Heart right ventricle (tissue), 16 donors: ENCODE results near the gene KIF16B. TPM values are rescaled to one million over a fixed set of nuclear protein-coding genes. Genes with fewer than 3 reads are reported as not detected.
"Not testable (repeated sequence)": the region's sequence is repeated elsewhere in the genome, so short reads cannot be mapped to it uniquely, and the experiment has no call there.

ENCODE experiments used
- ATAC-seq, 8 donors: fragments of 200-7000 bp; cut with Tn5 transposase; one replicate each; pipeline ENCODE4 v1.9.1; 2020; ENCODE audit warnings: mild to moderate bottlenecking in 8 of 8, moderate library complexity in 8 of 8, moderate number of reproducible peaks in 1 of 8
- DNase-seq, 2 donors: peaks; one replicate each; pipeline ENCODE4 v3.0.0-alpha.2; 2020
- H3K27ac ChIP-seq, 10 donors: fragments of 200-600 bp; sonication (generic) in 2 of 10; one replicate each; pipeline versions ENCODE4 v1.5.0 to v1.8.0; 2020 to 2022; ENCODE audit warnings: mild to moderate bottlenecking in 3 of 10
- H3K27me3 ChIP-seq, 7 donors: fragments of 200-600 bp; one replicate each; pipeline ENCODE4 v1.8.0; 2021 to 2022; ENCODE audit warnings: mild to moderate bottlenecking in 2 of 7
- H3K36me3 ChIP-seq, 9 donors: fragments of 200-600 bp; sonication (generic) in 1 of 9; one replicate each; pipeline versions ENCODE4 v1.5.0 to v1.8.0; 2020 to 2022; ENCODE audit warnings: mild to moderate bottlenecking in 2 of 9
- H3K4me1 ChIP-seq, 9 donors: fragments of 200-600 bp; sonication (generic) in 1 of 9; one replicate each; pipeline versions ENCODE4 v1.5.0 to v1.8.0; 2020 to 2022; ENCODE audit warnings: mild to moderate bottlenecking in 4 of 9
- H3K4me3 ChIP-seq, 10 donors: fragments of 200-600 bp; sonication (generic) in 2 of 10; one replicate each; pipeline versions ENCODE4 v1.5.0 to v1.8.0; 2020 to 2022; ENCODE audit warnings: mild to moderate bottlenecking in 7 of 10, moderate library complexity in 2 of 10
- H3K9me3 ChIP-seq, 11 donors: fragments of 200-600 bp in 10 of 11; sonication (generic) in 2 of 11; one replicate each; pipeline versions ENCODE4 v1.5.0 to v1.8.0; 2013 to 2022; ENCODE audit warnings: mild to moderate bottlenecking in 2 of 11, control low read depth in 1 of 11, moderate library complexity in 1 of 11
- CTCF ChIP-seq, 9 donors: fragments of 200-600 bp; sonication (generic) in 2 of 9; IDR thresholded peaks; one replicate each; pipeline versions ENCODE4 v1.5.0 to v1.8.0; 2021 to 2022; ENCODE audit warnings: antibody characterized with exemption in 9 of 9, mild to moderate bottlenecking in 5 of 9, moderate library complexity in 1 of 9
- WGBS, 2 donors: extraction: QIAGEN DNeasy Blood & Tissue Kit; methylation state at CpG; one replicate each; pipeline ENCODE4 v1.1.7; 2013; ENCODE audit warnings: inconsistent platforms in 1 of 2; 5-methylcytosine and 5-hydroxymethylcytosine counted together
- intact Hi-C, 10 donors: fragments of 100-400 bp; cut with DNase I; formaldehyde crosslinking; loops; one replicate each; pipeline versions ENCODE4 v1.11.1 to v1.14.2; 2022
- polyA plus RNA-seq, 2 donors: library from polyadenylated mRNA; stranded (reverse); fragments of 200-250 nt; gene quantifications; one replicate each; pipeline ENCODE4 v1.2.3, GENCODE V29; 2013
- total RNA-seq, 10 donors: library from RNA; stranded (reverse); fragmentation: NEBNext Ultra II Directional in 3 of 10; extraction: Animal tissue kit (Norgen Biotek cat#: 25700) in 3 of 10; gene quantifications; one replicate each; pipeline versions ENCODE4 v1.2.1 to v1.2.4, GENCODE V29; 2021 to 2023
- donor health status: Arrhythmogenic right ventricular cardiomyopathy.
- donor health status: ischemic (EF 13 %, LVEDD 7.1; RV severe dilation, severe dysfunction).
- donor health status: healthy with polysubstance abuse.
- donor health status: DM: no; HTN: yes; CAD: no.
- donor health status: DM: no; HTN: no; CAD: no.
- donor health status: ischemic (EF 25% LVEDD 6.9; RV normal size, moderate dysfunction).
- donor health status: ischemic (EF 25% LVEDD 5.7; RV mildly dilated, moderate dysfunction).
- donor health status: healthy.
- donor health status: DM: yes; HTN: yes; CAD: no.
- donor health status: Ischemic cardiomyopathy.
- donor health status: ischemic (EF 35%, LVEDD 5.7; RV mildly dilated, moderate dysfunction).
- donor health status: nonischemic (EF 11% LVEDD 7.7; RV severe dilation, severe dysfunction).
- donor health status: DM: yes; HTN: yes; CAD: no.
- donor health status: PGD.
- donor health status: ischemic (EF 29% LVEDD 5.4; RV normal size, mild dysfunction).
- donor health status: nonischemic (EF 23%, LVEDD 6.1; RV moderate dilation, normal function).

Gene KIF16B
- total and polyA plus RNA-seq, 12 donors: 9.7 to 22.5 (median 17.9) TPM

- Histone ChIP-seq H3K4me1 (peaks cover 0 to 34% (median 11%) of the 10 kb centered on the region in 9 donors), H3K9me3 (no peaks in the 10 kb centered on the region), H3K27ac (no peak overlapping the region), H3K27me3 (no peaks in the 10 kb centered on the region), H3K4me3 (no peak overlapping the region), H3K36me3 (no peaks in the 10 kb centered on the region)
- DNase-seq (no peak), ATAC-seq (no peak)
- 92 to 97% methylated on average over 2 of the region's 2 CpGs for WGBS, 2 donors
- intact Hi-C loops: no loop called here
- TF ChIP-seq CTCF (IDR thresholded peaks at IDR 0.05): no peak
These were observed 131.6 kb downstream of the KIF16B start for GRCh38 chr20:16441546-16442164.

- Histone ChIP-seq H3K4me3 (no peak overlapping the region), H3K4me1 (peaks cover 0 to 34% (median 11%) of the 10 kb centered on the region in 9 donors), H3K36me3 (no peaks in the 10 kb centered on the region), H3K27ac (no peak overlapping the region), H3K27me3 (no peaks in the 10 kb centered on the region), H3K9me3 (no peaks in the 10 kb centered on the region)
- WGBS, 2 donors: 95% methylated on average over 4 of the region's 4 CpGs
- TF ChIP-seq CTCF (IDR thresholded peaks at IDR 0.05): no peak
- intact Hi-C loops: no loop called here
- no peak for ATAC-seq
- DNase-seq: no peak
These were observed 132.6 kb downstream of the KIF16B start for GRCh38 chr20:16440686-16441085.

DNA sequence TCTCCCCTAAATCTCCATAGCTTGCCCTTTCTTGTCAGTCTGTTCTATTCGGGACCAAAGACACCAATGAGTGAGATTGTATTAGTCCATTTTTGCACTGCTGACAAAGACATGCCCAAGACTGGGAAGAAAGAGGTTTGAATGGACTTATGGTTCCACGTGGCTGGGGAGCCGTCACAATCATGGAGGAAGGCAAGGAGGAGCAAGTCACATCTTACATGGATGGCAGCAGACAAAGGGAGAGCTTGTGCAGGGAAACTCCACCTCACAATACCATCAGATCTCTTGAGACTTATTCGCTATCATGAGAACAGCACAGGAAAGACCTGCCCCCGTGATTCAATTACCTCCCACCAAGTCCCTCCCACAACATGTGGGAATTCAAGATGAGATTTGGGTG lies 133.7 kb downstream of the KIF16B start:
- H3K27ac ChIP-seq, H3K36me3 ChIP-seq, H3K4me3 ChIP-seq, ATAC-seq, H3K27me3 ChIP-seq, H3K9me3 ChIP-seq, DNase-seq: not testable (repeated sequence)
- 90 to 96% methylated on average over 5 of the region's 5 CpGs for WGBS, 2 donors
- peaks cover 0 to 33% (median 9%) of the 10 kb centered on the region in 9 donors for H3K4me1 ChIP-seq
- intact Hi-C loops: loop anchor here in 1 of 10 donors (10.0 kb wide), 1 partner anchor 95 kb away; no protein-coding TSS in a partner anchor

GRCh38 chr20:16438100-16438499 lies 135.1 kb downstream of the KIF16B start:
- H3K27me3 ChIP-seq: no peaks in the 10 kb centered on the region
- intact Hi-C loops: loop anchor here in 1 of 10 donors (10.0 kb wide), 1 partner anchor 93 kb away; no protein-coding TSS in a partner anchor
- 63 to 70% methylated on average over 3 of the region's 3 CpGs for WGBS, 2 donors
- DNase-seq: peak in 1 of 2 donors; percentile 15
- H3K36me3 ChIP-seq: no peaks in the 10 kb centered on the region
- H3K4me3 ChIP-seq: no peak overlapping the region
- ATAC-seq: peak; percentile 29 to 93 (median 80)
- H3K27ac ChIP-seq: no peak overlapping the region
- peaks cover 0 to 23% (median 4%) of the 10 kb centered on the region in 9 donors for H3K4me1 ChIP-seq
- TF ChIP-seq CTCF (IDR thresholded peaks at IDR 0.05): no peak
- no peaks in the 10 kb centered on the region for H3K9me3 ChIP-seq

- intact Hi-C loops: loop anchor here in 1 of 10 donors (10.0 kb wide), 1 partner anchor 93 kb away; no protein-coding TSS in a partner anchor
- ATAC-seq (no peak), DNase-seq (no peak)
- Histone ChIP-seq H3K9me3 (no peaks in the 10 kb centered on the region), H3K4me3 (no peak overlapping the region), H3K36me3 (no peaks in the 10 kb centered on the region), H3K4me1 (peaks cover 0 to 23% (median 4%) of the 10 kb centered on the region in 9 donors), H3K27me3 (no peaks in the 10 kb centered on the region), H3K27ac (no peak overlapping the region)
- no peak for TF ChIP-seq CTCF (IDR thresholded peaks at IDR 0.05)
- 96 to 97% methylated on average over 7 of the region's 7 CpGs for WGBS, 2 donors
These were observed 135.8 kb downstream of the KIF16B start for GRCh38 chr20:16437387-16437996.
